Endometrial microvascular endothelial cells (primary cell): ENCODE measurements around the gene ZNF784. TPM values are rescaled to one million over a fixed set of nuclear protein-coding genes. Genes with fewer than 3 reads are reported as not detected.

Experiments used
- in situ Hi-C: cut with HindIII; loops from 2 replicates; pipeline ENCODE4 v1.10.0; 2017; ENCODE audit warnings: low sequenced_read_pairs, low pct_unique_long_range_greater_than_20kb; ENCODE audit errors: inconsistent ontology term
- total RNA-seq: library from RNA; depleted of rRNA; stranded (reverse); fragments of >200 nt; gene quantifications from one replicate; pipeline ENCODE4 v1.2.3, GENCODE V29; 2015; ENCODE audit errors: inconsistent ontology term

ZNF784 gene
- total RNA-seq, 1 donor from 2014 or later: 1.0 TPM

DNA sequence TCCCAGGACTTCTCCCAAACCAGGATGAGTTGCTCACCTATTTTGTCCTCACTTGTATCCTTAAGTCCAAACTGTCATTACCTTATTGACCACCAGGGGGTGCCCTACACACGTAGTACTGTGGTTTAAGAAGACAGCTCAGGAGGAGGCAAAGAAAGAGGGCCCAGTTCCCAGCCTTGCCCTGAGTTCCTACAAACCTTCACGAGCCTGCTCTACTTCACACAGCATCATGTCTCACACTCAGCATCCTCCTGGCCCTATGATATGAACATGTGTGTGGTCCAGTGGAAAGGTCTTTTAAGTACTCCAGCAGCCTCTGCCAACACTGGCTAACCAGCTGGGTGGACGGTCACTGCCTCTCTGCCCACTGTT lies 8.1 kb upstream of the ZNF784 start:
- in situ Hi-C loops: no loop called here

DNA sequence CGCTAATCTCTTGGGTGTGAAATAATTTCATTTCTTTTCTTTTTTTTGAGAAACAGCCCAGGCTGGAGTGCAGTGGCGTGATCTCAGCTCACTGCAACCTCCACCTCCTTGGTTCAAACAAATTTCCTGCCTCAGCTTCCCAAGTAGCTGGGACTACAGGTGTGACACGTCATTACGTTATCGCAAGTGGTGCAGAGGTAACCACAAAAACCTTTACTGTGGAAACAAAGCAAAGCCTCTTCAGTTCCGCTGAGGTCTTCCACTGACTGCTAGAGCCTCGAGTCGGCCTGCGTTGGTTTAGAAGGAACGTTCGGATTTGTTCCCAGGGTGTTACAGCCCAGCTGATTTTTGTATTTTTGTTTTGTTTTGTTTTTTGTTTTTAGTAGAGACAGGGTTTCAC lies 2.0 kb upstream of the ZNF784 start:
- in situ Hi-C loops: loop anchor here (10.0 kb wide), 1 partner anchor 112 kb away; no protein-coding TSS in a partner anchor

DNA sequence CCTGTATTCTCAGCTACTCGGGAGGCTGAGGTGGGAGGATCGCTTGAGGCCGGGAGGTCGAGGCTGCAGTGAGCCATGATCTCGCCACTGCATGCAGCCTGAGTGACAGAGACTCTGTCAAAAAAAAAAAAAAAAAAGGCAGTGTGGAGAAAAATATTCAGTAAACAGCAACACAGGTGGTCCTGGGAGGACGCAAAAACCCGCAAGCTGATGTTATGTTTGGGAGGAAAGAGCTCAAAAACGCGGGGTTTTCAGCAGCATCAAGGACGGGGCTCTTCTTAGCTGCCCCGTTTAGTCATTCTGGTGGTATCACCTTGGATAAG lies 599 bp upstream of the ZNF784 start:
- in situ Hi-C loops: loop anchor here (10.0 kb wide), 1 partner anchor 110 kb away; no protein-coding TSS in a partner anchor

DNA sequence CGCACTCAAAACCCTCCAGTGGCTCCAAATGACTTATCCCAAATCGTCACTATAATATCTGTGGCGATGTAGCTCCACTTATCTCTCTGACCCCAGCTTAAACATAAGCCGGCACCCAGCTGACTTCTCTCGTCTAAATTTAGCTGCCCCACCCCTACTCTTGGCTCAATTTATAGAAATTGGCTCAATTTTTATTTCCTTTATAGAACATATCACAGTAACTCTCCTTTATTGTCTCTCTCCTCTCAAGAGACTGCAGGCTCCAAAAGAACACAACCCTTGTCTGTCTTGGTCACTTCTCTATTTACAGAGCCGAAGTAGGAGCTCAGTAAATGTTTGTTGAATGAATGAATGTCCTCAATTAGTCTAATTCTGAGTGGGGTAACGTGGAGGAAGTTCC lies 805 bp downstream of the ZNF784 start:
- in situ Hi-C loops: loop anchor here (10.0 kb wide), 1 partner anchor 109 kb away; no protein-coding TSS in a partner anchor

DNA sequence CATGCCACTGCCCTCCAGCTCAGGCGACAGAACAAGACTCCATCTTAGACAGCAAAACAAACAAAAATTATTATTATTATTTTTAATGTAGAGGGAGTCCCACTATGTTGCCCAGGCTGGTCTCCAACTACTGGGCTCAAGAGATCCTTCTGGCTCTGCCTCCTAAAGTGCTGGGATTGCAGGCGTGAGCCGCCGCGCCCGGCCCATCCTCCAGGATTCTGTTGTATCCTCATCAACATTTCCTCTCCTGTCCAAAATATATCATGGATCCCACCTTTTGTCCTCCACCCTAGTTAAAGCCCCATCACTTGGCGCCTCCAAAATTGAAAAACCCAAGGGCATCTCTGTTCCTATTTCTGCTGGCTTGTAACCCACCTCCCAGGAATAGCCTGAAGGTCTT lies 1.2 kb downstream of the ZNF784 start:
- in situ Hi-C loops: loop anchor here (10.0 kb wide), 1 partner anchor 108 kb away; no protein-coding TSS in a partner anchor

DNA sequence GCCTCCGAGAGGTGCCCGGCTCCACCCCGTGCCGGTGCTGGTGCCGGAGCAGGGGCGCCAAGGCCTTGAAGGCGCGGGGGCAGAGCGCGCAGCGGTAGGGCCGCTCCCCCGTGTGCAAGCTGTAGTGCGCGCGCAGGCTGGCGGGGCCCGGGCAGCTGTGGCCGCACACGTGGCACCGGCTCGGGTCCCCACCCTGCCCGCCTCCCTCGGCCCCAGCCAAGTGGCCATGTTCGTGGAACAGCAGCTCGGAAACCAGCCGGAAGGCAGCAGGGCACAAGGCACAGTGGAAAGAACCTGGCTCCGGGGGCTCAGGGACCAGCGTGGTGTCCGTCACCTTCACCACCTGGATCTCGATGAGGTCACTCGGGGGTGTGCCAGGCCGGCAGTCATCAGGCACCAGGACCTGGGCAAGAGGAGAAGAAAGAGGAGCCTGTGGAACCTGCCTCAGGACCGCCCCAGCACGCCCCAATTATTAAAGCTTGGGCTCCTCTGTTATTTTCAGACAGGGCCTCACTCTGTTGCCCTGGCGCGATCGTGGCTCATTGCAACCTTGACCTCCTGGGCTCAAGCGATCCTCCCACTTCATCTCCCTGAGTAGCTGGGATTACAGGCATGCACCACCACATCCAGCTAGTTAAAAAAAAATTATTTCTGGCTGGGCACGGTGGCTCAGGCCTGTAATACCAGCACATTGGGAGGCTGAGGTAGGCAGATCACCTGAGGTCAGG lies 2.0 kb downstream of the ZNF784 start:
- in situ Hi-C loops: loop anchor here (10.0 kb wide), 1 partner anchor 108 kb away; no protein-coding TSS in a partner anchor

DNA sequence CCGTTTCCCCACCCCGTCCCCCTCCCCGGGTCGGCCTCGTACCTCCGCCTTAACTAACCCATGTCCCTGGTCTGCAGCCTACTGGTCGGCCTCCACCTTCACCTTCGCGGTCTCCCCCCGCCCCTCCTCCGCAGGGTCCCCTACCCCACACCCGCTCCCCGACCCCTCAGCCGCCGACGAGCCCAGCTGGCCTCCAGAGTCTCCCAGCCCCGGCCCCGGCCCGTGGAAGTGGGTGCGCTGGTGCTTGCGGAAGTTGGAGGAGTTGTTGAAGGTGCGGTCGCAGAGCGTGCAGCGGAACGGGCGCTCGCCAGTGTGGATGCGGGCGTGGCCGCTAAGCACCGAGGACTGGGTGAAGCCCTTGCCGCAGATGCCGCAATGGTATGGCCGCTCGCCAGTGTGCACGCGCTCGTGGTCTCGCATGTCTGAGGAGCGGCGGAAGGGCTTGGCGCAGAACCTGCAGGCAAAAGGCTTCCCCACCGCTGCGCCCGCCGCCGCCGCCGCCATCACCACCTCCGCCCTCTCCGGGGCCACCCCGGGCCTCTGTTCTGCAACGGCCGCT lies 2.6 kb downstream of the ZNF784 start:
- in situ Hi-C loops: loop anchor here (10.0 kb wide), 1 partner anchor 107 kb away; no protein-coding TSS in a partner anchor

DNA sequence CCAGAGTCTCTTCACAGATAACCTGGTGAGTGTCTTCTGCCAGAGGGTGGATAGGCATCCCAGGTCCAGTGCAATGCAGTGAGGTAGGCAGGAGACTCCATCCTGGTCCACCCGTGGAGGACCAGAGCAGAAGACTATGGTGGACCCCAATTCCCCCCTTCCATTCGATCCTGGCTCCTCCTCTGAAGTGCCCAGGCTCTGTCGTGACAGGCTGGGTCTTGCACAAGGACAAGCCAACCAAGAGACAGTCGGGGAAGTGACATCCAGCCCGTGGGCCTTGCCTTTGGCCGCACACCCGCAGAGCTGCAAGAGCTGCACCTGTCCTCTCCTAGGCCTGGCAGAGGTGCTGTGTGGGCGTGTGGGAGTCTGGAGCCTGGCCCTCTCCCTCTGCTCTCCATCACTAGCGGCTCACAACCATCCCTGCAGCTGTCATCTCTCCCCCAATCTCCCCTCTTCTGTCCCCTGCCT lies 3.1 kb downstream of the ZNF784 start:
- in situ Hi-C loops: loop anchor here (10.0 kb wide), 1 partner anchor 106 kb away; no protein-coding TSS in a partner anchor

DNA sequence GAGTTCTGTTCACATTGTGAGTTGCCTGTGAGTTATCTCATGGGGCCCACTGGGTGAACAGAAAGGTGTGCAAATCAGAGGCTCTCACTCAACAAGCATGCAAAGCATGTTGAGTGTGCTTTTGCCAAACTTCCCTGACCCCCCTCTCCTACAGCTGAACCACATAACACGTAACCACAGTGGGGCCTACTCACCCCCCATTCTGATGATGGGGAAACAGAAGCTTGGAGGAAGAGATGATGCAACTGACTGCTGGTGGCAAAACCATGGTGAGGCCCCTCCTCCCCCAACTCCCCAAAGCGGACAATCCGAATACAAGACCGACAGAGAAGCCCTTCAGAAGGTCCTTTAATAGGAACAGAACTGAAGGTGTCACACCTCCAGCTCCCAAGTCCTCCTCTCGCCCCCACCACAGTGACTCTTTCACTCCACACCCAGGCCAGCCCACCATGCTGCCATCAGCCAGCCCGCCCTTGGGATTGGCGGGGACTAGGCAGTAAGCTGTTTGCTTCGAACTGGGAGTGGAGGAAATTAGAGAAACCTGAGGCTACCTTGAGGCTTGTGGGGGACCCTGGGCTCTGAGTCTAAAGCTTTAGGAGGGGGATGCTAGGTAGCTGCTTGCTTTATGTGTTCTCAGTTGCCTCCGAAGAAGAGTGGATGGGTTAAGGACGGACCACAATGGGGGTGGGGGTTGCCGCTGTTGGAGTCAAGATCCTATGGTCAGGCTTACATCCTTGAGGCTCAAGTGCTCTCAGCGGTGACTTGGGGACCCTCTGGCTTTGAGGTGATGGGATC lies 3.8 kb downstream of the ZNF784 start:
- in situ Hi-C loops: loop anchor here (10.0 kb wide), 1 partner anchor 106 kb away; no protein-coding TSS in a partner anchor

DNA sequence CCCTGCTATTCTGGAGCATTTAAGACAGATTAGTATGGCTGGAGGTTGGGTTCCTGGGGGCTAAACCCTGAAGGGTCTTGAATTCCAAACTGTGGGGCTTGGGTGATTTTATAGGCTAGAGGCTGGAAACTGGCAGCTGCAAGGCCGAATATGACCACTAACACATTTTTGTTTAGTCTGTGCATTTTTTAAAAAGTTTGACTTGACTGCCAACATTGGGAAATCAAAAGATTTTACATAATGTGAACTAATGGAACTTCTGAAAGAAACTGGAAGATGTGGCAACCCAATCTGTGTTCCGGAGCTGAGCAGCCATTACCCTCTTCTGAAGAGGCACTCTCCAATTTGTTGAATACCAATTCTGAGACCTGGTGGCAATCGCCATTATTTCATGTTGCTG lies 5.1 kb downstream of the ZNF784 start:
- in situ Hi-C loops: no loop called here

DNA sequence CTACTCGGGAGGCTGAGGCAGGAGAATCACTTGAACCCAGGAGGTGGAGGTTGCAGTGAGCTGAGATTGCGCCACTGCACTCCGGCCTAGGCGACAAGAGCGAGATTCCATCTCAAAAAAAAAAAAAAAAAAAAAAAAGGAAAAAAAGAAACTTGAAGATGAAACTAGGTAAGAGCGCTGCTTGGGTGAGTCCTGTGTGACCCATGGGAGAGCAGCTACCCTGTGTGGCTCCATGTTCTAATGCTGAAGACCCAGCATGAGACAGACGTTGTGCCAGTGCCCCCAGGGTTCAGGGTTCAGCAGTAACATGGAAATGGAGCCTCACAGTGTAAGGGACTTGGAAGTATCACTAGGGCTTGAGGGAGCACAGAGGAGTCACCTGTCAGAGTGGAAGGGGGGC lies 5.9 kb downstream of the ZNF784 start:
- in situ Hi-C loops: no loop called here

DNA sequence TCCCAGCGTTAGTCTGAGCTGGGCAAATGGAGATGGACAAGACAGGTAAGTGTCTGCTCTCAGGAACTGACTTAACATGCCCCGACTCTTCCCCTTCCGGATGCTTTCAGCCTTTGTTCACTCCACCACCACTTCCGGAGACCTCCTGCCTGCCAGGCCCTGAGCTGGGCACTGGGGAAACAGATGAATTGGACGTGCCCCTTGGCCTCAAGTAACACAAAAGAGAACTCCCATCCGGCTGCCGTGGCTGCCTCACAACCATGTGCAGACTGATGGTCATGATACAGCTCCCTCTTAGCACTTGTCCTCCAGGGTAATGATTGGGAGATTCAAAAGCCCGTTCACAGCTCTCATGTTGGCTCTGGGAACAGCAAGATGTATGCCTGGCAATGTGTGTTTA lies 6.9 kb downstream of the ZNF784 start:
- in situ Hi-C loops: no loop called here

DNA sequence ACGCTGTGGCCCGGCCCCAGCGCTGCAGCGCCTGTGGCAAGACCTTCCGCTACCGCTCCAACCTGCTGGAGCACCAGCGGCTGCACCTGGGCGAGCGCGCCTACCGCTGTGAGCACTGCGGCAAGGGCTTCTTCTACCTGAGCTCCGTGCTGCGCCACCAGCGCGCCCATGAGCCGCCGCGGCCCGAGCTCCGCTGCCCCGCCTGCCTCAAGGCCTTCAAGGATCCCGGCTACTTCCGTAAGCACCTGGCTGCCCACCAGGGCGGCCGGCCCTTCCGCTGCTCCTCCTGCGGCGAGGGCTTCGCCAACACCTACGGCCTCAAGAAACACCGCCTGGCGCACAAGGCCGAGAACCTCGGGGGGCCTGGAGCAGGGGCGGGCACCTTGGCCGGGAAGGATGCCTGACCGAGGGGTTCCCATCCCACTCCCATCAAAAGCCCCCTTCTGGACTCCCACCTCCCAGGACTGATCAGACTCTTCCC lies 7.9 kb downstream of the ZNF784 start:
- in situ Hi-C loops: no loop called here

DNA sequence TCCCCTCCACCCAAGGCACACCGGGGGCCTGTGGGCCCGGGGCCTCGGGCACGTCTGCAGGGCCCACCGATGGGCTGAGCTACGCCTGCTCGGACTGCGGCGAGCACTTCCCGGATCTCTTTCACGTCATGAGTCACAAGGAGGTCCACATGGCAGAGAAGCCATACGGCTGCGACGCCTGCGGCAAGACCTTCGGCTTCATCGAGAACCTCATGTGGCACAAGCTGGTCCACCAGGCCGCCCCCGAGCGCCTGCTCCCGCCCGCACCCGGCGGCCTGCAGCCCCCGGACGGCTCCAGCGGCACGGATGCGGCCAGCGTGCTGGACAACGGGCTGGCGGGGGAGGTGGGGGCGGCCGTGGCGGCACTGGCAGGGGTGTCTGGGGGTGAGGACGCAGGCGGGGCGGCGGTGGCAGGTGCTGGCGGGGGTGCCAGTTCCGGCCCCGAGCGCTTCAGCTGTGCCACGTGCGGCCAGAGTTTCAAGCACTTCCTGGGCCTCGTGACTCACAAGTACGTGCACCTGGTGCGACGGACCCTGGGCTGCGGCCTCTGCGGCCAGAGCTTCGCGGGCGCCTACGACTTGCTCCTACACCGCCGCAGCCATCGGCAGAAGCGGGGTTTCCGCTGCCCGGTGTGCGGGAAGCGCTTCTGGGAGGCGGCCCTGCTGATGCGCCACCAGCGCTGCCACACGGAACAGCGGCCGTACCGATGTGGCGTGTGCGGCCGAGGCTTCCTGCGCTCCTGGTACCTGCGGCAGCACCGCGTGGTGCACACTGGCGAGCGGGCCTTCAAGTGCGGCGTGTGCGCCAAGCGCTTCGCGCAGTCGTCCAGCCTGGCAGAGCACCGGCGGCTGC lies 8.6 kb downstream of the ZNF784 start:
- in situ Hi-C loops: no loop called here

DNA sequence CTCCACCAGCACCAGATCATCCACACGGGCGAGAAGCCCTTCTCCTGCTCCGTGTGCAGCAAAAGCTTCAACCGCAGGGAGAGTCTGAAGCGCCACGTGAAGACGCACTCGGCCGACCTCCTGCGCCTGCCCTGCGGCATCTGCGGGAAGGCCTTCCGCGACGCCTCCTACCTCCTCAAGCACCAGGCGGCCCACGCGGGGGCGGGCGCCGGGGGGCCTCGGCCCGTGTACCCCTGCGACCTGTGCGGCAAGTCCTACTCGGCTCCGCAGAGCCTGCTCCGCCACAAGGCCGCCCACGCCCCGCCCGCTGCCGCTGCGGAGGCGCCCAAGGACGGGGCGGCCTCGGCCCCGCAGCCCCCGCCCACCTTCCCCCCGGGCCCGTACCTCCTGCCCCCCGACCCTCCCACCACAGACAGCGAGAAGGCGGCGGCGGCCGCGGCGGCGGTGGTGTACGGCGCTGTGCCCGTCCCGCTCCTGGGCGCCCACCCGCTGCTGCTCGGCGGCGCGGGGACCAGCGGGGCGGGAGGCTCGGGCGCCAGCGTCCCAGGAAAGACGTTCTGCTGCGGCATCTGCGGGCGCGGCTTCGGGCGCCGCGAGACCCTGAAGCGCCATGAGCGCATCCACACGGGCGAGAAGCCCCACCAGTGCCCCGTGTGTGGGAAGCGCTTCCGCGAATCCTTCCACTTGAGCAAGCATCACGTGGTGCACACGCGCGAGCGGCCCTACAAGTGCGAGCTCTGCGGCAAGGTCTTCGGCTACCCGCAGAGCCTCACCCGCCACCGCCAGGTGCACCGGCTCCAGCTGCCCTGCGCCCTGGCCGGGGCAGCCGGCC lies 9.4 kb downstream of the ZNF784 start:
- in situ Hi-C loops: no loop called here

DNA sequence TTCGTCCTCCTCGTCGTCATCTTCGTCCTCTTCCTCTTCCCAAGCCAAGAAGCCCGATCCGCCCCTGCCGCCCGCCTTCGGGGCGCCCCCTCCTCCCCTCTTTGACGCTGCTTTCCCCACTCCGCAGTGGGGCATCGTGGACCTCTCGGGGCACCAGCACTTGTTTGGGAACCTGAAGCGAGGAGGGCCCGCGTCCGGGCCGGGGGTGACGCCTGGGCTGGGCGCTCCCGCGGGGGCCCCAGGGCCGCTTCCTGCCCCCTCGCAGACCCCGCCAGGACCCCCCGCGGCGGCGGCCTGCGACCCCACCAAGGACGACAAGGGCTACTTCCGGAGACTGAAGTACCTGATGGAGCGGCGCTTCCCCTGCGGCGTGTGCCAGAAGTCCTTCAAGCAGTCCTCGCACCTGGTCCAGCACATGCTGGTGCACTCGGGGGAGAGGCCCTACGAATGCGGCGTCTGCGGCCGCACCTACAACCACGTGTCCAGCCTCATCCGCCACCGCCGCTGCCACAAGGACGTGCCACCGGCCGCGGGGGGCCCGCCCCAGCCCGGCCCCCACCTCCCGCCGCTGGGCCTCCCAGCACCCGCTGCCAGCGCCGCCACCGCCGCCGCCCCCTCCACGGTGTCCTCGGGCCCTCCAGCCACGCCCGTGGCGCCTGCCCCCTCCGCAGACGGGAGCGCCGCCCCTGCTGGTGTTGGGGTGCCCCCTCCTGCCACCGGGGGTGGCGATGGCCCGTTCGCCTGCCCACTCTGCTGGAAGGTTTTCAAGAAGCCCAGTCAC lies 10.2 kb downstream of the ZNF784 start:
- in situ Hi-C loops: no loop called here

DNA sequence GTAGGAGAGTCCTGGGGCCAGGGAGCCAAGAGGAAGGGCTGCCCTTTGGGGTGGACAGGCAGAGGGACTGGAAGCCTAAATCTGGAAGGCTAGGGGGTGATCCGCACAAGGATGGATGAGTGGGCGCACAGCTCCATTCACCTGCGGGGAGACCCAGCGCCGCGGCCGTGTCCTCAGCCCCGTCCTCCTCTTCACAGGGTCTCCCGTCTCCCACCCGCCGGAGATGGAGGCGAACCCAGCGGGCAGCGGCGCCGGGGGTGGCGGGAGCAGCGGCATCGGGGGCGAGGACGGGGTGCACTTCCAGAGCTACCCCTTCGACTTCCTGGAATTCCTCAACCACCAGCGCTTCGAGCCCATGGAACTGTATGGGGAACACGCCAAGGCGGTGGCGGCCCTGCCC lies 11.0 kb downstream of the ZNF784 start:
- in situ Hi-C loops: no loop called here
